Activated T-helper 9 cell treated with anti-CD3 and anti-CD28 coated beads, Interleukin-2, amount 50 U/mL, for 16 hours (primary cell): Measurements from ENCODE around the gene SLC35A4.

Source experiments
- DNase-seq: peaks from one replicate; pipeline ENCODE4 v3.0.0-alpha.2; 2020; ENCODE audit warnings: low read depth

SLC35A4 gene, protein sequence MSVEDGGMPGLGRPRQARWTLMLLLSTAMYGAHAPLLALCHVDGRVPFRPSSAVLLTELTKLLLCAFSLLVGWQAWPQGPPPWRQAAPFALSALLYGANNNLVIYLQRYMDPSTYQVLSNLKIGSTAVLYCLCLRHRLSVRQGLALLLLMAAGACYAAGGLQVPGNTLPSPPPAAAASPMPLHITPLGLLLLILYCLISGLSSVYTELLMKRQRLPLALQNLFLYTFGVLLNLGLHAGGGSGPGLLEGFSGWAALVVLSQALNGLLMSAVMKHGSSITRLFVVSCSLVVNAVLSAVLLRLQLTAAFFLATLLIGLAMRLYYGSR

DNA sequence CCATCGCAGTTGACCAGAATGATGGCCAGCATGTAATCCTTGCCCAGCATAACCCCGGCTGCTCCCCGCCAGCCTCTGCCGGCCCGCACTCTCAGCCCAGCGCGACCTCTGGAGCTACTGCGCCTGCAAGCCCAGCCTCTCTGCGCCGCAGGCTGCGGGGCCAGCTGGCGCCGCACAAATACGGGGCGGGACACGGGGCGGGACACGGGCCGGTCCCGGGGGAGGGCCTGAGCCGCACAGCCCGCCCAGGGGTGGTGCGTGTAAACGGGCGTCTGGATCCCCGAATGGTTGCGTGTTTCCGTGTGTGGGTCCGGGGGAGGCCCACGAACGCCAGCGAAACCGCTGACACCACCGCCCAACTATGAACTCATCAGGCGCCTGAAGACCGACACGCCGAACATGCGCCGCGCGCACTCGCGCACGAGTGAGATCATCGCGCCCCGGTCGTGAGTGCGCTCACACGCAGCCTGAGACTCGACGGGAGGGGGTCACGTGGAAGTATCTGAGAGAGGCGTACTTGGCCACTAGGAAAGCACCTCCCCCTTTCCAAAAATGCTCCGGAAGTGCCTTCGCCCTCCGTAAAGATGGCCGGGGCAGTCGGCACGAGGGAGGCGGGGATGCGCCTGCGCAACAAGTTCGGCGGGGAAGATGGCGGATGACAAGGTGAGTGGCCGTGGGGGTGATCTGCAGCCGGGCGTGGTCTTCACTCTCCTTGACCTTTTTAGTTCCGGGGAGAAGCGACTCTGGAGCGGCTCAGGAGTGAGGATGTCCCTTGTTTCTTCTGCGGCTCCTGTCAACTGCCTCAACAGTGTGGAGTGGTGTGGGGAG lies at the start of gene SLC35A4, which contains the start of gene APBB3:
SLC35A4 (plus strand) TSS at position 633 of the 828 bp plus-strand sequence. CDS start 2,342 bp downstream, outside the sequence.
APBB3 (minus strand) TSS at position 403 of the 828 bp plus-strand sequence; CDS start at position 50, 353 bp downstream.
- peak; percentile 94 for DNase-seq

- DNase-seq, result no peak
Observed at GRCh38 chr5:140524003-140524402, 40.6 kb upstream of the SLC35A4 start.

DNA sequence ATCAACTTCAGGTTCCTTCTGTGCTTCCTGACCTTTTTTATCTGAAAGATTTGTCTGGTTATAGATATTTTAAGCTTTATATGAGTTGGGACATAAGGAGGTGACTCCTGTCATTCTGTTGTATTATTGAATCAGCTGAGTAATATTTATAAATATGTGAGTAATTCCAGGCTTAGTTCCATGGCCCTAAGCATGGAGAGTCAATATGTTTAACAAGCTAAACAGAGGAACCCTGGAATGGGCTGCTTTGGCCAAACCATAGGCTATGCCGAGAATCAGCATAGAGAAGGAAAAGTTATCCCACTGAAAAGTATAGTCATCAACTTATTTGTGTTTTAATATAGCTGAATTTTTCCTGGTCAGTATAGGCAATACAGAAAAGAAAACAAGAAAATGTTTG lies 24.4 kb upstream of the SLC35A4 start:
- no peak for DNase-seq

DNA sequence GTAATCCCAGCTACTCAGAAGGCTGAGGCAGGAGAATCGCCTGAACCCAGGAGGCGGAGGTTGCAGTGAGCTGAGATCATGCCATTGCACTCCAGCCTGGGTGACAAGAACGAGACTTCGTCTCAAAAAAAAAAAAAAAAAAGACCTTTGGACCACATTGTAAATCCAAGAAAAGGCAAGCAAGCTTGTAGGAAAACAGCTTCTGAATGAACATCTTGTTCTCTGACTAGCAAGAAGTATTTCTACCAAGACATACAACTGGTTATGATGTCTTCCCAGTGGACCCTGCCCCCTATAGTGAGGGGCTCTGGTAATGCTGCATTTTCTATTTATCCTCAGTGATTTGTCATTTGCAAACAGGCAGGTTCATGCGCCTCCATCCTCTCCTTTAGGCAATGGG lies 21.7 kb upstream of the SLC35A4 start:
- DNase-seq, result no peak

DNA sequence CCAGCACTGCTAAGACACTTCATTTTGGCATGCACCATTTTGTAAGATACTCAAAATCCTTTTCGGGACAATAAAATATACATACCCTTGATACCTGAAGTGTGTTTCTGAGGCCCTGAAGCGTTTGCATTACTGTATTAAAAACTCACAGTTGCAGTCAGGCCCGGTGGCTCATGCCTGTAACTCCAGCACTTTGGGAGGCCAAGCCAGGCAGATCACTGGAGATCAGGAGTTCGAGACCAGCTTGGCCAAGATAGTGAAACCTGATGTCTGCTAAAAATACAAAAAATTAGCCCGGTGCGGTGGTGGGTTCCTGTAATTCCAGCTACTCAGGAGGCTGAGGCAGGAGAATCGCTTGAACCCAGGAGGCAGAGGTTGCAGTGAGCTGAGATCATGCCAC lies 19.6 kb upstream of the SLC35A4 start:
- no peak for DNase-seq

DNA sequence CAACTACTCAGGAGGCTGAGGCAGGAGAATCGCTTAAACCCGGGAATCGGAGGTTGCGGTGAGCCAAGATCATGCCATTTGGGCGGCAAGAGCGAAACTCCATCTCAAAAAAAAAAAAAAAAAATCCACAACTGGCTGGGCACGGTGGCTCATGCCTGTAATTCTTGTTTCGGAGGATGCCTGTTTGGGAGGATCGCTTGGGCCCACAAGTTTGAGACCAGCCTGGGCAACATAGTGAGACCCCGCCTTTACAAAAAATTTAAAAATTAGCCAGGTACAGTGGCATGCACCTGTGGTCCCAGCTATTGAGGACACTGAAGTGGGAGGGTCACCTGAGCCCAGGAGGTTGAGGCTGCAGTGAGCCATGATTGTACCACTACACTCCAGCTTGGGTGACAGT lies 19.0 kb upstream of the SLC35A4 start:
- DNase-seq, result no peak

GRCh38 chr5:140546851-140547507 lies 17.6 kb upstream of the SLC35A4 start:
- DNase-seq, result no peak

- DNase-seq, result peak; percentile 77
Observed at GRCh38 chr5:140547508-140548299, 16.9 kb upstream of the SLC35A4 start, which contains the start of gene EIF4EBP3. Gene EIF4EBP3 (plus strand): TSS chr5:140547662. CDS start chr5:140547738, 76 bp downstream.

DNA sequence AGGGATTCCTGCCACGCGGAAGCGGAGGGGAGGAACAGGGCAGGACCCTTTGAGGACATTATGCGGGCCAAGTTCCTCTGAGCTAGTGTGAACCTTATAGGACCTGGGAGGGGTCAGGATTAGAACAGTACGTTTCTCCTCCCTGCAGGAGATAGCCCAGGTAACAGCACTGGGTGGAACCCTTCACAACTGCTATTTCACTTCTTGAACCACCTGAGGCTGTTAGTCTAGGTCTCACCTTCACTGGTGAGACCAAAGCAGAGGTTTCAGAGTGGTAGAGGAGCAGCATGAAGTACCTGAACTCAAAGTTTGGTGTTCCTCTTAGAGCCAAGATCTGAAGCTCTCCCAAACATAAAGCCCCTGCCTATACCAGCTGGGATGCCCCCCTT lies 16.3 kb upstream of the SLC35A4 start:
- DNase-seq, result no peak

DNA sequence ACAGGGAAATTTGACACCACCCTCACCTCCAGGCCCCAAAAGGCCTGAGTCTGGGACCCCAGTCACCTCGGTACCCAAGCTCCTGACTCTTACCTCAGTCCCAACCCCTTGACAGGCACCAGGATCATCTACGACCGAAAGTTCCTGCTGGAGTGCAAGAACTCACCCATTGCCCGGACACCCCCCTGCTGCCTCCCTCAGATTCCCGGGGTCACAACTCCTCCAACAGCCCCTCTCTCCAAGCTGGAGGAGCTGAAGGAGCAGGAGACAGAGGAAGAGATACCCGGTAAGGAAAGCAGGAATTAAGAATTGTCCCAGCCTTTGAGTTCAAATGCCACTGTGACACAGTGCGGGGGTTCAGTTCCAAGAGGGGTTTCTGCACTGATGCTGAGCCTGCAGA lies 15.8 kb upstream of the SLC35A4 start:
- no peak for DNase-seq

- no peak for DNase-seq
Observed at GRCh38 chr5:140549237-140550144, 15.1 kb upstream of the SLC35A4 start.

DNA sequence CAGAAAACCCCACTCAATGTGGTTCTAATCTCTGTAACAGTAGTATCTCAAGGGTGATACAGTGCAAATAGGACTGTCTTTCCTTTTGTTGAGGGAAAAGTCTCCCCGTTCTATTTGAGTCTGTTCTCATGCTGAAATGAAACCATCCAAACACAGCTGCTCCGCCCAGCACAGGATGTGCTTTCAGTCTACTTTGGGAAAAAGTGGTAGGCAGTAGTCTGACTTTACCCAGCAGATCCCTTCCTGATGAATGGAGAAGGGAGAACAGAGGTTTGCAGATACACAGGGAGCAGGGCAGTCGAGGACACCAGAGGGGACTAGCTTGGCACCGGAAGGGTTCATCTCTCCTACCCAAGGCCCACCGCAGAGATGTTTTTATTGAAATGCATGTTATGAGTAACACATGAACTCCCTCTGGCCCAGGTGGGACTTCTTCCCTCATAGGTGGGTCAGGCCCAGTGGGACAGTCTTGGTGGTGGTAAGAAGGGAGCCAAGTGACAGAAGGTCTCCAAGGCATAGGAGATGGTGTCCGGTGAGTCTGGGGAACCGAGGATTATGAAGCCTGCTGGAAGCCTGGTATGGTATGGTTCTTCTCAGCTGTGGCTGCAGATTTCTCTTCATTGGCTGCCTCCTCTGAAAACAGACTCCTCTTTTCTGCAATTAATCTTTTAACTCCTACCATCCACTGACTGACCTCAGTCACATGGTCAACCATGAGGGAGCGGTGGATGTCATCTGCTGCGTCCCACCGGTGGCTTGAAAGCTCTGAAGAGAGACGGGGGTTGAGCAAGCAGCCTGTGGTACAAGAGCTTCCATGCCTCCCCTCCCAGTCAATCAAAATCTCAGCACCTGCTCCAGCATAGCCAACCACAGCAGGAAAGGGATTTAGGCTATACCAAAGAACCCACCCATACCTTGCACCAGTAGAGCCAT lies 14.2 kb upstream of the SLC35A4 start:
- DNase-seq, result no peak

GRCh38 chr5:140551872-140552271 lies 12.8 kb upstream of the SLC35A4 start:
- no peak for DNase-seq

DNA sequence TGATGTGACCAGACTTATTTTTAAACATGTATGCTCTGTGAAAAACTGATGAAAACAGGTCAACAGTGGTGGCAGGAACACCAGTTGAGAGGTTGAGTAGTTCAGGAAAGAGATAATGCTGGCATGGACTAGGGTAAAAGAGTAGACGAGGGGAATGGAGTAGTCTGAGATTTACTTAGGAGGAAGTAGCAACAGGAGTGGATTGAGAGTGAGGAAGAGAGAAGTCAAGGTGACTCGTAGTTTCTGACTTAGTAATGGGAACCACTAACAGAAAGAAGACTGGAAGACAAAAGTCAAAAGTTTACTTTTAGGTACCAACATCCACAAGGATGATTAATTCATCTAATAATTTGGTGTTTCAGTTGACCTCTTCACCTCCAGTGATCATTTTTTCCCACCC lies 11.0 kb upstream of the SLC35A4 start:
- no peak for DNase-seq

GRCh38 chr5:140554454-140554853 lies 10.2 kb upstream of the SLC35A4 start:
- DNase-seq, result no peak

DNA sequence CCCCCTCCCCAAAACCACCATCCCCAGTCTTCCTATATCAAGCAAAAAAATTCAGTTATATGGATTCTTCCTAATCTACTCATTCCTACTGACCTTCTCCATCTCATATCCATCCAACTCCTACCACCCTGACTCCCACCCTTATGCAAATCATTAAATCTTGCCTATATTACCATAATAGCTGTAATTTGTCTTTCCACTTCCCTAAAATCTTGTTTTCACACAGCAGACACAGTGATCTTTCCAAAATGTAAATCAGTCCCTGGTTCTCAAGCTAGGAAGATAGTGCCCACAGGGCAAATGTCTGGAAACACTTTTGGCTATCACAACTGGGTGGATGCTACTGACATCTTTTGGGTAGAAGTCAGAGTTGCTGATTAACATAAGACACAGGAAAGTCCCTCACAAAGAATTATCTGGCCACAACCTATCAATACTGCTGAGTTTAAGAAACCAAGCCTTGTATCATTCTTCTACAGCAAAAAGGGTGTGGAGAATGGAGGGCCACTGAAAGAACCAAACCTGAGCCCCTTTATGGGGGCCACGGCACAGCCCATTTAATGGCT lies 8.8 kb upstream of the SLC35A4 start:
- DNase-seq, result no peak

DNA sequence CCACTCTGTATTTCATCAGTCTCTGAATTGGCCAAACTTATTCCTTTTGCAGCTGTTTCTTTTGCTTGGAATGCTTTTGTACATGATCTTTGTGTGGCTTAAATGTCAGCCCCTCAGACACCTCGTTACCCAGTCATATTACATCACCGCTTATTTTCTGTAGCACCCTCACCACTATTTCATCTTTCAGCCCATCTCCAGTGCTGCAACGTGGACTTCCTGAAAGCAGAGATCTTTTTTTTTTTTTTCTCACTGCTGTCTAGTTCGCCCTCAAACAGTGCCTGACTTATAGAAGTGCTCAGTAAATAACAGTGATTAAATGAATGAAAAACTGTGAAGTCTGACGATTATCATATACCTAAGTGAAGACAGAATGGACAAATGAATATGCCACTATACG lies 8.2 kb upstream of the SLC35A4 start:
- DNase-seq, result no peak

GRCh38 chr5:140557136-140557805 lies 7.4 kb upstream of the SLC35A4 start, which contains the start of gene SRA1:
Gene SRA1 (minus strand): TSS chr5:140557473. CDS start chr5:140557452, 21 bp downstream.
- DNase-seq, result peak; percentile 82
